OCI-LY3 (cell line): ENCODE measurements around the gene BRPF1.

Experiments used
- CTCF ChIP-seq: fragments of 200-600, 300-600 bp; sonication (generic); IDR thresholded peaks from 2 replicates; pipeline ENCODE4 v1.5.1; 2014; ENCODE audit warnings: antibody characterized with exemption, low read length, low read depth
- EZH2phosphoT487 ChIP-seq: fragments of 200-600 bp; shearing (Covaris generic); IDR thresholded peaks from 2 replicates; pipeline ENCODE4 v1.6.1; 2018; ENCODE audit warnings: antibody characterized with exemption, mixed run types, low read depth

GRCh38 chr3:9746330-9746729 lies 14.8 kb downstream of the BRPF1 start:
- TF ChIP-seq CTCF (no peak), EZH2phosphoT487 (no peak)
